Measurements from ENCODE around the gene MYH8.

DNA sequence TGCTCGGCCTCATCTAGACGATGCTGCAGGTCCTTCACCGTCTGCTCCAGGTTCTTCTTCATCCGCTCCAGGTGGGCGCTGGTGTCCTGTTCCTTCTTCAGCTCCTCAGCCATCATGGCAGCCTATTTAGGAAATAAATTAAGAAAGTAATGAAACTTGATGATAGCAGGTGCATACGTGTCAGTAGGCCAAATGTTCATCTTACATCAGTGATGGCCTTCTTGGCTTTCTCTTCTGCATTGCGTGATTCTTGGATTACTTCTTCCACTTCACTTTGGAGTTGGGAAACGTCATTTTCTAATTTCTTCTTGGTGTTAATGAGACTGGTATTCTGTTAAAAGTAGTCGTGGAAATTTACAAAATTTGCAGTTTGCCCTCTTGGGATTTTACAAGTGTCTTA is 28.9 kb downstream of the MYH8 start:
- no peak for TF ChIP-seq EZH2 (IDR thresholded peaks at IDR 0.05; ENCODE audit: insufficient read depth, low read length)
- TF ChIP-seq, protein P1, sequence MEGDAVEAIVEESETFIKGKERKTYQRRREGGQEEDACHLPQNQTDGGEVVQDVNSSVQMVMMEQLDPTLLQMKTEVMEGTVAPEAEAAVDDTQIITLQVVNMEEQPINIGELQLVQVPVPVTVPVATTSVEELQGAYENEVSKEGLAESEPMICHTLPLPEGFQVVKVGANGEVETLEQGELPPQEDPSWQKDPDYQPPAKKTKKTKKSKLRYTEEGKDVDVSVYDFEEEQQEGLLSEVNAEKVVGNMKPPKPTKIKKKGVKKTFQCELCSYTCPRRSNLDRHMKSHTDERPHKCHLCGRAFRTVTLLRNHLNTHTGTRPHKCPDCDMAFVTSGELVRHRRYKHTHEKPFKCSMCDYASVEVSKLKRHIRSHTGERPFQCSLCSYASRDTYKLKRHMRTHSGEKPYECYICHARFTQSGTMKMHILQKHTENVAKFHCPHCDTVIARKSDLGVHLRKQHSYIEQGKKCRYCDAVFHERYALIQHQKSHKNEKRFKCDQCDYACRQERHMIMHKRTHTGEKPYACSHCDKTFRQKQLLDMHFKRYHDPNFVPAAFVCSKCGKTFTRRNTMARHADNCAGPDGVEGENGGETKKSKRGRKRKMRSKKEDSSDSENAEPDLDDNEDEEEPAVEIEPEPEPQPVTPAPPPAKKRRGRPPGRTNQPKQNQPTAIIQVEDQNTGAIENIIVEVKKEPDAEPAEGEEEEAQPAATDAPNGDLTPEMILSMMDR (IDR thresholded peaks at IDR 0.05; ENCODE audit: insufficient read depth, low read depth, low read length), result no peak
